Smooth muscle cell of the brain vasculature (primary cell): ENCODE data around the gene KPNA2.
A peak's percentile ranks its signal among the peaks of the same experiment; 100 is the strongest.
"Not testable (repeated sequence)": the region's sequence is repeated elsewhere in the genome, so short reads cannot be mapped to it uniquely, and the experiment has no call there.

Experiments
- DNase-seq: peaks from one replicate; pipeline ENCODE4 v3.0.0-alpha.2; 2012; ENCODE audit warnings: low read depth, low spot score

Gene KPNA2

GRCh38 chr17:68035523-68036303 lies at the start of gene KPNA2:
Gene KPNA2 (plus strand): TSS chr17:68035735. CDS start chr17:68037133, 1,398 bp downstream.
- DNase-seq = peak; percentile 92

GRCh38 chr17:67990909-67991308 lies 44.6 kb upstream of the KPNA2 start:
- no peak for DNase-seq

GRCh38 chr17:67992548-67993152 lies 42.9 kb upstream of the KPNA2 start:
- no peak for DNase-seq

- peak; percentile 47 for DNase-seq
Measured at GRCh38 chr17:67993153-67993997, 42.2 kb upstream of the KPNA2 start.

- no peak for DNase-seq
Measured at GRCh38 chr17:67993998-67994361, 41.6 kb upstream of the KPNA2 start.

- DNase-seq = peak; percentile 61
Measured at GRCh38 chr17:67994817-67995569, 40.5 kb upstream of the KPNA2 start.

GRCh38 chr17:67995570-67996263 lies 39.8 kb upstream of the KPNA2 start:
- no peak for DNase-seq

GRCh38 chr17:67996301-67997171 lies 39.0 kb upstream of the KPNA2 start, which contains the start of gene C17orf58:
Gene C17orf58 (minus strand): TSS chr17:67996469. CDS start chr17:67996198, 271 bp downstream.
- not testable (repeated sequence) for DNase-seq

GRCh38 chr17:67998466-67998865 lies 37.1 kb upstream of the KPNA2 start:
- DNase-seq = no peak

- DNase-seq = no peak
Measured at GRCh38 chr17:67999291-67999911, 36.1 kb upstream of the KPNA2 start.

GRCh38 chr17:68004201-68004600 lies 31.3 kb upstream of the KPNA2 start:
- no peak for DNase-seq

- no peak for DNase-seq
Measured at GRCh38 chr17:68006797-68007196, 28.7 kb upstream of the KPNA2 start.

GRCh38 chr17:68011199-68011665 lies 24.3 kb upstream of the KPNA2 start:
- DNase-seq = no peak

GRCh38 chr17:68013385-68013784 lies 22.1 kb upstream of the KPNA2 start:
- no peak for DNase-seq

- no peak for DNase-seq
Measured at GRCh38 chr17:68015081-68015723, 20.3 kb upstream of the KPNA2 start.

- no peak for DNase-seq
Measured at GRCh38 chr17:68016838-68017237, 18.7 kb upstream of the KPNA2 start.

- not testable (repeated sequence) for DNase-seq
Measured at GRCh38 chr17:68018493-68018892, 17.0 kb upstream of the KPNA2 start.

- DNase-seq = no peak
Measured at GRCh38 chr17:68019336-68019674, 16.2 kb upstream of the KPNA2 start.
